ENCODE data around the gene TMEM183A. TPM values are rescaled to one million over a fixed set of nuclear protein-coding genes. Genes with fewer than 3 reads are reported as not detected.

The TMEM183A gene
- total and polyA plus RNA-seq, 10 of the 15 experiments (the other 5 are each of a cell fraction or from before 2014, with no cell fraction given): 12.3 to 103 (median 66.3) TPM

DNA sequence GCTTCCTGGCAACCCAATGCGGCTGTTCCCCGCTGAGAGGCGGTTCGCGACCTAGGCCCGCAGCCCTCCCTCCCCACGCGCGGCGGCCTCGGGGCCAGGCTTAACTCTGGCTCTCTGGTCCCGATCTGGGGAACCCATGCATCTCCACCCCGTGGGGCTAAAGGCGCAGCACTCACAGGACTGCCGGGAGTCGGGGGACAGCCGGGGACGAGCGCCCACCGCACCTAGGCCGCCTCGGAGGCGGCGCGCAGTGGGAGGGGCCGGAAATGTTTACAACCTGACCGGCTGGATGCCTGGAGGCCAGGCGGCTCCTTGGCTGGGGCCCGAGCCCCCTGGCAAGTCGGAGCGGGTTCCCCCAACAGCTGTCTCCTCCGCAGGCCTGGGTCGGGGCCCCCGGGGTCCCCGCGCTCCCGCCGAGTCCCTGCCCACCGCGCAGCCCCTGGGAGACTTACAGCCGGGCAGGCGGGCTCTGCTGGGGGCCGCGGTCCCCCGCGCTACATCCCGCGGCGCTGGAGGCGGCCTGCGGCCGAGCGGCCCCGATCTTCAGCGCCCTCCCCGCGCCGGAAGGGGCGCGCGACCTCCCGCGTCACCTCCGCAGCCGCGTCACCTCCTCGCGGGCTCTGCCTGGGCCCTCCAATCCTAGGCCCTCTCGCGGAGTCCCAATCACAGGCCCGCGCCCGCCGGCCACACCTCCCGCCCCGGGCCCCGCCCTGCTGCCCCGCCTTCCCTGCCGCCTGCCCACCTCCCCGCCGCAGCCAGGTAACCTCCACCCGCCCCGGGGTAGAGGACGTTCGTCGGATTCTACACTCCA, 49.2 kb upstream of the TMEM183A start, which contains the start of gene ADIPOR1 (continued):
- TF ChIP-seq GABPA (IDR thresholded peaks at IDR 0.05; ENCODE audit: low read depth): peak; percentile 74
- no peak for TF ChIP-seq PAX8 (IDR thresholded peaks at IDR 0.05)
- TF ChIP-seq, protein P1, sequence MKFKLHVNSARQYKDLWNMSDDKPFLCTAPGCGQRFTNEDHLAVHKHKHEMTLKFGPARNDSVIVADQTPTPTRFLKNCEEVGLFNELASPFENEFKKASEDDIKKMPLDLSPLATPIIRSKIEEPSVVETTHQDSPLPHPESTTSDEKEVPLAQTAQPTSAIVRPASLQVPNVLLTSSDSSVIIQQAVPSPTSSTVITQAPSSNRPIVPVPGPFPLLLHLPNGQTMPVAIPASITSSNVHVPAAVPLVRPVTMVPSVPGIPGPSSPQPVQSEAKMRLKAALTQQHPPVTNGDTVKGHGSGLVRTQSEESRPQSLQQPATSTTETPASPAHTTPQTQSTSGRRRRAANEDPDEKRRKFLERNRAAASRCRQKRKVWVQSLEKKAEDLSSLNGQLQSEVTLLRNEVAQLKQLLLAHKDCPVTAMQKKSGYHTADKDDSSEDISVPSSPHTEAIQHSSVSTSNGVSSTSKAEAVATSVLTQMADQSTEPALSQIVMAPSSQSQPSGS (IDR thresholded peaks at IDR 0.05; ENCODE audit: low read length): no peak
- TF ChIP-seq ZZZ3 (IDR thresholded peaks at IDR 0.05; ENCODE audit: control insufficient read depth, insufficient read length, low read depth): no peak
- no peak; the same call in 1 of the 2 replicates for TF ChIP-seq SIN3A (IDR thresholded peaks at IDR 0.05; ENCODE audit: low read depth, low read length)
- TF ChIP-seq, protein P2, sequence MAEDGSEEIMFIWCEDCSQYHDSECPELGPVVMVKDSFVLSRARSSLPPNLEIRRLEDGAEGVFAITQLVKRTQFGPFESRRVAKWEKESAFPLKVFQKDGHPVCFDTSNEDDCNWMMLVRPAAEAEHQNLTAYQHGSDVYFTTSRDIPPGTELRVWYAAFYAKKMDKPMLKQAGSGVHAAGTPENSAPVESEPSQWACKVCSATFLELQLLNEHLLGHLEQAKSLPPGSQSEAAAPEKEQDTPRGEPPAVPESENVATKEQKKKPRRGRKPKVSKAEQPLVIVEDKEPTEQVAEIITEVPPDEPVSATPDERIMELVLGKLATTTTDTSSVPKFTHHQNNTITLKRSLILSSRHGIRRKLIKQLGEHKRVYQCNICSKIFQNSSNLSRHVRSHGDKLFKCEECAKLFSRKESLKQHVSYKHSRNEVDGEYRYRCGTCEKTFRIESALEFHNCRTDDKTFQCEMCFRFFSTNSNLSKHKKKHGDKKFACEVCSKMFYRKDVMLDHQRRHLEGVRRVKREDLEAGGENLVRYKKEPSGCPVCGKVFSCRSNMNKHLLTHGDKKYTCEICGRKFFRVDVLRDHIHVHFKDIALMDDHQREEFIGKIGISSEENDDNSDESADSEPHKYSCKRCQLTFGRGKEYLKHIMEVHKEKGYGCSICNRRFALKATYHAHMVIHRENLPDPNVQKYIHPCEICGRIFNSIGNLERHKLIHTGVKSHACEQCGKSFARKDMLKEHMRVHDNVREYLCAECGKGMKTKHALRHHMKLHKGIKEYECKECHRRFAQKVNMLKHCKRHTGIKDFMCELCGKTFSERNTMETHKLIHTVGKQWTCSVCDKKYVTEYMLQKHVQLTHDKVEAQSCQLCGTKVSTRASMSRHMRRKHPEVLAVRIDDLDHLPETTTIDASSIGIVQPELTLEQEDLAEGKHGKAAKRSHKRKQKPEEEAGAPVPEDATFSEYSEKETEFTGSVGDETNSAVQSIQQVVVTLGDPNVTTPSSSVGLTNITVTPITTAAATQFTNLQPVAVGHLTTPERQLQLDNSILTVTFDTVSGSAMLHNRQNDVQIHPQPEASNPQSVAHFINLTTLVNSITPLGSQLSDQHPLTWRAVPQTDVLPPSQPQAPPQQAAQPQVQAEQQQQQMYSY (CRISPR knock-in tag; IDR thresholded peaks at IDR 0.05): no peak
- TF ChIP-seq RCOR1 (conservative IDR thresholded peaks at IDR 0.05; ENCODE audit: low read depth, low read length): no peak
- no peak for TF ChIP-seq CEBPB (IDR thresholded peaks at IDR 0.05; ENCODE audit: borderline replicate concordance in 1 of 2, low read depth in 2 of 2, low read length in 2 of 2)
- TF ChIP-seq ZNF274 (IDR thresholded peaks at IDR 0.05; ENCODE audit: insufficient read depth, insufficient read length): no peak
- TF ChIP-seq EED (IDR thresholded peaks at IDR 0.05; ENCODE audit: low read depth): no peak
- TF ChIP-seq, protein P3, sequence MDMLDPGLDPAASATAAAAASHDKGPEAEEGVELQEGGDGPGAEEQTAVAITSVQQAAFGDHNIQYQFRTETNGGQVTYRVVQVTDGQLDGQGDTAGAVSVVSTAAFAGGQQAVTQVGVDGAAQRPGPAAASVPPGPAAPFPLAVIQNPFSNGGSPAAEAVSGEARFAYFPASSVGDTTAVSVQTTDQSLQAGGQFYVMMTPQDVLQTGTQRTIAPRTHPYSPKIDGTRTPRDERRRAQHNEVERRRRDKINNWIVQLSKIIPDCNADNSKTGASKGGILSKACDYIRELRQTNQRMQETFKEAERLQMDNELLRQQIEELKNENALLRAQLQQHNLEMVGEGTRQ (IDR thresholded peaks at IDR 0.05; ENCODE audit: borderline replicate concordance, low read depth, low read length): no peak
- TF ChIP-seq, protein P4, sequence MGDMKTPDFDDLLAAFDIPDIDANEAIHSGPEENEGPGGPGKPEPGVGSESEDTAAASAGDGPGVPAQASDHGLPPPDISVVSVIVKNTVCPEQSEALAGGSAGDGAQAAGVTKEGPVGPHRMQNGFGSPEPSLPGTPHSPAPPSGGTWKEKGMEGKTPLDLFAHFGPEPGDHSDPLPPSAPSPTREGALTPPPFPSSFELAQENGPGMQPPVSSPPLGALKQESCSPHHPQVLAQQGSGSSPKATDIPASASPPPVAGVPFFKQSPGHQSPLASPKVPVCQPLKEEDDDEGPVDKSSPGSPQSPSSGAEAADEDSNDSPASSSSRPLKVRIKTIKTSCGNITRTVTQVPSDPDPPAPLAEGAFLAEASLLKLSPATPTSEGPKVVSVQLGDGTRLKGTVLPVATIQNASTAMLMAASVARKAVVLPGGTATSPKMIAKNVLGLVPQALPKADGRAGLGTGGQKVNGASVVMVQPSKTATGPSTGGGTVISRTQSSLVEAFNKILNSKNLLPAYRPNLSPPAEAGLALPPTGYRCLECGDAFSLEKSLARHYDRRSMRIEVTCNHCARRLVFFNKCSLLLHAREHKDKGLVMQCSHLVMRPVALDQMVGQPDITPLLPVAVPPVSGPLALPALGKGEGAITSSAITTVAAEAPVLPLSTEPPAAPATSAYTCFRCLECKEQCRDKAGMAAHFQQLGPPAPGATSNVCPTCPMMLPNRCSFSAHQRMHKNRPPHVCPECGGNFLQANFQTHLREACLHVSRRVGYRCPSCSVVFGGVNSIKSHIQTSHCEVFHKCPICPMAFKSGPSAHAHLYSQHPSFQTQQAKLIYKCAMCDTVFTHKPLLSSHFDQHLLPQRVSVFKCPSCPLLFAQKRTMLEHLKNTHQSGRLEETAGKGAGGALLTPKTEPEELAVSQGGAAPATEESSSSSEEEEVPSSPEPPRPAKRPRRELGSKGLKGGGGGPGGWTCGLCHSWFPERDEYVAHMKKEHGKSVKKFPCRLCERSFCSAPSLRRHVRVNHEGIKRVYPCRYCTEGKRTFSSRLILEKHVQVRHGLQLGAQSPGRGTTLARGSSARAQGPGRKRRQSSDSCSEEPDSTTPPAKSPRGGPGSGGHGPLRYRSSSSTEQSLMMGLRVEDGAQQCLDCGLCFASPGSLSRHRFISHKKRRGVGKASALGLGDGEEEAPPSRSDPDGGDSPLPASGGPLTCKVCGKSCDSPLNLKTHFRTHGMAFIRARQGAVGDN (IDR thresholded peaks at IDR 0.05): peak; percentile 66
- no peak for TF ChIP-seq SUZ12 (IDR thresholded peaks at IDR 0.05; ENCODE audit: unreplicated experiment)
- no peak for TF ChIP-seq RAD51 (IDR thresholded peaks at IDR 0.05)
- peak; percentile 56; the same call in 1 of the 2 replicates for TF ChIP-seq NFYB (IDR thresholded peaks at IDR 0.05; ENCODE audit: insufficient read depth, low read depth, low read length)
- TF ChIP-seq POLR2AphosphoS2 (IDR thresholded peaks at IDR 0.05; ENCODE audit: low read depth, low read length): peak; percentile 80
- TF ChIP-seq, protein P5, sequence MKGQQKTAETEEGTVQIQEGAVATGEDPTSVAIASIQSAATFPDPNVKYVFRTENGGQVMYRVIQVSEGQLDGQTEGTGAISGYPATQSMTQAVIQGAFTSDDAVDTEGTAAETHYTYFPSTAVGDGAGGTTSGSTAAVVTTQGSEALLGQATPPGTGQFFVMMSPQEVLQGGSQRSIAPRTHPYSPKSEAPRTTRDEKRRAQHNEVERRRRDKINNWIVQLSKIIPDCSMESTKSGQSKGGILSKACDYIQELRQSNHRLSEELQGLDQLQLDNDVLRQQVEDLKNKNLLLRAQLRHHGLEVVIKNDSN (IDR thresholded peaks at IDR 0.05; ENCODE audit: borderline replicate concordance, extremely low read length, insufficient read depth, low read depth, low read length): no peak
- peak; percentile 15; the same call in 1 of the 2 replicates for TF ChIP-seq RUNX3 (IDR thresholded peaks at IDR 0.05; ENCODE audit: low read length)

Data from GM12878 (cell line).